OCI-LY7 (cell line): ENCODE data around the gene SLC17A7.

Experiments
- CTCF ChIP-seq: fragments of 200-600 bp; sonication (generic); conservative IDR thresholded peaks from 2 replicates; pipeline ENCODE4 v1.5.1; 2014; ENCODE audit warnings: mild to moderate bottlenecking, antibody characterized with exemption, low read length, moderate library complexity, mixed read lengths
- EZH2phosphoT487 ChIP-seq: fragments of 200-600 bp; sonication (generic); IDR thresholded peaks from 2 replicates; pipeline ENCODE4 v1.6.1; 2018; ENCODE audit warnings: low read depth, borderline replicate concordance, mild to moderate bottlenecking, mixed run types, antibody characterized with exemption, low read length, moderate library complexity, mixed read lengths

GRCh38 chr19:49395581-49396407 lies 45.5 kb downstream of the SLC17A7 start:
- no peak for TF ChIP-seq CTCF
- TF ChIP-seq EZH2phosphoT487, result no peak
